ENCODE measurements around the gene HTR2B. TPM values are rescaled to one million over a fixed set of nuclear protein-coding genes. Genes with fewer than 3 reads are reported as not detected.

HTR2B gene
- total RNA-seq, 1 experiment from 2014 or later = not detected

- H3K4me3 Mint-ChIP-seq (ENCODE audit: unreplicated experiment) = no peak overlapping the region
- no peaks in the 10 kb centered on the region for H3K36me3 ChIP-seq (ENCODE audit: control insufficient read depth, insufficient read depth, low read length)
- TF ChIP-seq CTCF (IDR thresholded peaks at IDR 0.05; ENCODE audit: insufficient read depth in 1 of 2, low read depth in 1 of 2, low read length in 1 of 2, severe bottlenecking in 1 of 2, unreplicated experiment in 1 of 2) = no peak
- no peaks in the 10 kb centered on the region for H3K9me3 ChIP-seq
- H3K4me1 ChIP-seq = no peaks in the 10 kb centered on the region
- peaks cover 34% of the 10 kb centered on the region for H3K36me3 Mint-ChIP-seq (ENCODE audit: insufficient read depth, unreplicated experiment)
- ChIA-PET POLR2A (no interaction called here), CTCF (no interaction called here)
- no peaks in the 10 kb centered on the region for H3K27me3 Mint-ChIP-seq (ENCODE audit: insufficient read depth, unreplicated experiment)
- DNase-seq = no peak
- H3K4me1 Mint-ChIP-seq (ENCODE audit: low read depth, unreplicated experiment) = peaks cover 6% of the 10 kb centered on the region
- no TSS peak for BruUV-seq (replicated peaks)
- H3K27ac Mint-ChIP-seq (ENCODE audit: unreplicated experiment) = no peak overlapping the region
- H3K9me3 Mint-ChIP-seq (ENCODE audit: unreplicated experiment) = no peaks in the 10 kb centered on the region
- no peaks in the 10 kb centered on the region for H3K27me3 ChIP-seq (replicated peaks; ENCODE audit: control insufficient read depth, insufficient read depth, low read length)
- H3K4me3 ChIP-seq (ENCODE audit: low read depth, low read length) = no peak overlapping the region
- intact Hi-C loops (cut with micrococcal nuclease; ENCODE audit: unreplicated experiment) = no loop called here
These were observed 10.2 kb upstream of the HTR2B start for GRCh38 chr2:231134910-231135655.

DNA sequence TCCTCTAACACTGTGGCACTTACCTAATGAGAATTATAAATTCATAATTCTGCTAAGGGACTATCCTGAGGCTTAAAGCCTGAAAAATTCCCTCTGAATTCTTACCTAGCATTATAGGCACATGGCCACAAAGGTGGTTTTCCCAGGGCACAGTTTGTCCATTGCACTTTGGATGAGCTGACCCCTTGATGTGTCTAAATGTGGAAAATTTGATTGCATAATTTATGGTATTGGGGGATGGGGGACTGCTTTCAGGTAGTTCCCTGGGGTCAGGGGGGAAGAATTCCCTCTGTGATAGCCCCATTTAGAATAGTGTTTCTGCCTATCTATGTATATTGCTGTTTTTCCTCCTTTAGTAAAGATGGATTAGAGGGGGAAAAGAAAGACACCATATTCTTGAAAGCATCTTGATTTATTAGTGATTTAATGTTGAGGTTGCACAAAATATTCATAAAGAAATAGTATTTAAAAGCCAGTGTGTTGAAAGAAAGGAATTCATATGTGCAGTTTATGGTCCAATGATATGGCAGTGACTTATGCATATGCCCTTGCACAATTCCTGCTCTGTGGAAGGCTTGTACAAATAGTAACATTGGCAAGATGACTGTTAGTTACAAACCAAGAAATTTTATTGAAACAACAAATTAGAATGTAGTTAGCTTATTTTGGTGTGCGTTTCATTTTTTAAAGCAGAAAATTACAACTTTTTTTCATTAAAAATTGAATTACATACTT lies 8.7 kb upstream of the HTR2B start:
- H3K9me3 Mint-ChIP-seq (ENCODE audit: unreplicated experiment) = no peaks in the 10 kb centered on the region
- H3K27ac Mint-ChIP-seq (ENCODE audit: unreplicated experiment) = no peak overlapping the region
- ChIA-PET CTCF (no interaction called here), POLR2A (no interaction called here)
- no peaks in the 10 kb centered on the region for H3K4me1 ChIP-seq
- H3K27me3 ChIP-seq (replicated peaks; ENCODE audit: control insufficient read depth, insufficient read depth, low read length) = no peaks in the 10 kb centered on the region
- intact Hi-C loops (cut with micrococcal nuclease; ENCODE audit: unreplicated experiment) = no loop called here
- H3K4me3 ChIP-seq (ENCODE audit: low read depth, low read length) = no peak overlapping the region
- peaks cover 23% of the 10 kb centered on the region for H3K36me3 Mint-ChIP-seq (ENCODE audit: insufficient read depth, unreplicated experiment)
- H3K27me3 Mint-ChIP-seq (ENCODE audit: insufficient read depth, unreplicated experiment) = no peaks in the 10 kb centered on the region
- no peaks in the 10 kb centered on the region for H3K36me3 ChIP-seq (ENCODE audit: control insufficient read depth, insufficient read depth, low read length)
- peaks cover 6% of the 10 kb centered on the region for H3K4me1 Mint-ChIP-seq (ENCODE audit: low read depth, unreplicated experiment)
- no peaks in the 10 kb centered on the region for H3K9me3 ChIP-seq
- no TSS peak for BruUV-seq (replicated peaks)
- DNase-seq = no peak
- TF ChIP-seq CTCF (IDR thresholded peaks at IDR 0.05; ENCODE audit: insufficient read depth in 1 of 2, low read depth in 1 of 2, low read length in 1 of 2, severe bottlenecking in 1 of 2, unreplicated experiment in 1 of 2) = no peak
- H3K4me3 Mint-ChIP-seq (ENCODE audit: unreplicated experiment) = no peak overlapping the region

DNA sequence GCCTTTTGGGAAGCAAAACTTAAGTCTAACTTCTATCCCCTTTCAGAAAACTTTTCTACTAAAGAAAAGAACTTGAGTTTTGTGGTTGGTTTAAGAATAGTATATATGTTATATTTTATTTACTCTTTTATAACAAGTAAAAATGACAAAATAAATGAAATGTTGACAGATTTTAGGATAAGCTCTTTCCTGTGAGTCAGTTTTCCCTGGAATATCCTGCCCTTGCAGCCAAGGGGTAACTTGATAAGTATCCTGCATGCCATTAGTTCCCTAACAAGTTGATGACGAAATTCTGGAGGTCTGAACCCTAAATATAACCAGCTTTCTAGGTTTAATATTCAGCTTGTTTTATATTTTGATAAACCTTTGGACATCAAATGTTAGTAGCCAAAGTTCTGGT lies 7.3 kb upstream of the HTR2B start:
- H3K9me3 Mint-ChIP-seq (ENCODE audit: unreplicated experiment) = no peaks in the 10 kb centered on the region
- H3K4me3 ChIP-seq (ENCODE audit: low read depth, low read length) = no peak overlapping the region
- DNase-seq = no peak
- H3K4me1 ChIP-seq = no peaks in the 10 kb centered on the region
- H3K36me3 ChIP-seq (ENCODE audit: control insufficient read depth, insufficient read depth, low read length) = no peaks in the 10 kb centered on the region
- peaks cover 12% of the 10 kb centered on the region for H3K36me3 Mint-ChIP-seq (ENCODE audit: insufficient read depth, unreplicated experiment)
- no peak for TF ChIP-seq CTCF (IDR thresholded peaks at IDR 0.05; ENCODE audit: insufficient read depth in 1 of 2, low read depth in 1 of 2, low read length in 1 of 2, severe bottlenecking in 1 of 2, unreplicated experiment in 1 of 2)
- no peak overlapping the region for H3K27ac Mint-ChIP-seq (ENCODE audit: unreplicated experiment)
- BruUV-seq (replicated peaks) = no TSS peak
- H3K27me3 Mint-ChIP-seq (ENCODE audit: insufficient read depth, unreplicated experiment) = no peaks in the 10 kb centered on the region
- intact Hi-C loops (cut with micrococcal nuclease; ENCODE audit: unreplicated experiment) = no loop called here
- H3K4me3 Mint-ChIP-seq (ENCODE audit: unreplicated experiment) = no peak overlapping the region
- no peaks in the 10 kb centered on the region for H3K27me3 ChIP-seq (replicated peaks; ENCODE audit: control insufficient read depth, insufficient read depth, low read length)
- ChIA-PET POLR2A (no interaction called here), CTCF (no interaction called here)
- H3K9me3 ChIP-seq = no peaks in the 10 kb centered on the region
- peaks cover 6% of the 10 kb centered on the region for H3K4me1 Mint-ChIP-seq (ENCODE audit: low read depth, unreplicated experiment)

Data from Caco-2 (cell line).